Testis (tissue), 2 donors: Measurements from ENCODE around the gene PMF1.
"Not testable (repeated sequence)": the region's sequence is repeated elsewhere in the genome, so short reads cannot be mapped to it uniquely, and the experiment has no call there.

Source experiments
- POLR2A ChIP-seq: fragments of 450-650 bp; IDR thresholded peaks from one replicate; pipeline ENCODE4 v1.6.1; 2017; ENCODE audit warnings: antibody characterized with exemption, mild to moderate bottlenecking, moderate library complexity
- TF ChIP-seq, protein P1 (sequence below), 3 experiments: fragments of 450-650 bp in 2 of 3; fragments of 200-600 bp in 1 of 3; sonication (generic) in 1 of 3; IDR thresholded peaks; one replicate each; pipeline ENCODE4 v1.5.1; 2016 to 2019; ENCODE audit warnings: antibody characterized with exemption in 3 of 3, mild to moderate bottlenecking in 2 of 3, moderate library complexity in 1 of 3

DNA sequence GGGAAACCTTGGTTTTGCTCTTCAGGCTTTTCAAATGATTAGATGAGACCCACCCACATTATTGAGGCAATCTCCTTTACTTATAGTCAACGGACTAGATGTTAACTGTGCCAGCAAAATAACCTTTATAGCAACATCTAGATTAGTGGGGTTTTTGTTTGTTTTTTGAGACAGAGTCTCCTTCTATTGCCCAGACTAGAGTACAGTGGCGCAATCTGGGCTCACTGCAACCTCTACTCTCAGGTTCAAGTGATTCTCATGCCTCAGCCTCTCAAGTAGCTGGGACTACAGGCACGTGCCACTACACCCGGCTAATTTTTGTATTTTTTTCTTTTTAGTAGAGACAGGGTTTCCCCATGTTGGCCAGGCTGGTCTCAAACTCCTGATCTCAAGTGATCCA, 22.5 kb upstream of the PMF1 start:
- TF ChIP-seq, protein P1, sequence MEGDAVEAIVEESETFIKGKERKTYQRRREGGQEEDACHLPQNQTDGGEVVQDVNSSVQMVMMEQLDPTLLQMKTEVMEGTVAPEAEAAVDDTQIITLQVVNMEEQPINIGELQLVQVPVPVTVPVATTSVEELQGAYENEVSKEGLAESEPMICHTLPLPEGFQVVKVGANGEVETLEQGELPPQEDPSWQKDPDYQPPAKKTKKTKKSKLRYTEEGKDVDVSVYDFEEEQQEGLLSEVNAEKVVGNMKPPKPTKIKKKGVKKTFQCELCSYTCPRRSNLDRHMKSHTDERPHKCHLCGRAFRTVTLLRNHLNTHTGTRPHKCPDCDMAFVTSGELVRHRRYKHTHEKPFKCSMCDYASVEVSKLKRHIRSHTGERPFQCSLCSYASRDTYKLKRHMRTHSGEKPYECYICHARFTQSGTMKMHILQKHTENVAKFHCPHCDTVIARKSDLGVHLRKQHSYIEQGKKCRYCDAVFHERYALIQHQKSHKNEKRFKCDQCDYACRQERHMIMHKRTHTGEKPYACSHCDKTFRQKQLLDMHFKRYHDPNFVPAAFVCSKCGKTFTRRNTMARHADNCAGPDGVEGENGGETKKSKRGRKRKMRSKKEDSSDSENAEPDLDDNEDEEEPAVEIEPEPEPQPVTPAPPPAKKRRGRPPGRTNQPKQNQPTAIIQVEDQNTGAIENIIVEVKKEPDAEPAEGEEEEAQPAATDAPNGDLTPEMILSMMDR (IDR thresholded peaks at IDR 0.05): not testable (repeated sequence)
- TF ChIP-seq POLR2A: not testable (repeated sequence)
